ENCODE measurements around the gene ACADS. TPM values are rescaled to one million over a fixed set of nuclear protein-coding genes. Genes with fewer than 3 reads are reported as not detected.

The ACADS gene
- total RNA-seq, 1 experiment from 2014 or later, result 11.0 TPM

- no peak for TF ChIP-seq ARID4B (CRISPR knock-in tag; IDR thresholded peaks at IDR 0.05; ENCODE audit: borderline replicate concordance)
Observed at GRCh38 chr12:120720234-120720986, 5.2 kb upstream of the ACADS start (continued).

- Mint-ChIP-seq H3K36me3 (peaks cover 68% of the 10 kb centered on the region), H3K9me3 (no peaks in the 10 kb centered on the region), H3K4me1 (peaks cover 10% of the 10 kb centered on the region), H3K4me3 (no peak overlapping the region), H3K27ac (no peak overlapping the region), H3K27me3 (ENCODE audit: low read depth) (peaks cover 1% of the 10 kb centered on the region; the same call in 1 of the 2 replicates)
- ATAC-seq (no peak), DNase-seq (ENCODE audit: low spot score) (no peak)
- ChIA-PET POLR2A (no interaction called here), CTCF (no interaction called here)
- TF ChIP-seq TEAD4 (CRISPR knock-in tag; IDR thresholded peaks at IDR 0.05), result no peak
- TF ChIP-seq USF1 (CRISPR knock-in tag; IDR thresholded peaks at IDR 0.05), result no peak
- no peak for TF ChIP-seq NFATC4 (CRISPR knock-in tag; IDR thresholded peaks at IDR 0.05)
- no peak for TF ChIP-seq CREM (CRISPR knock-in tag; IDR thresholded peaks at IDR 0.05)
- no peak for TF ChIP-seq CBFB (CRISPR knock-in tag; IDR thresholded peaks at IDR 0.05; ENCODE audit: low read depth)
- no peak for TF ChIP-seq OVOL2 (CRISPR knock-in tag; IDR thresholded peaks at IDR 0.05; ENCODE audit: borderline replicate concordance)
- no peak for TF ChIP-seq PREB (CRISPR knock-in tag; IDR thresholded peaks at IDR 0.05; ENCODE audit: borderline replicate concordance)
- no peak for TF ChIP-seq IRF2 (CRISPR knock-in tag; IDR thresholded peaks at IDR 0.05; ENCODE audit: borderline replicate concordance, low read depth)
- TF ChIP-seq CTCF (IDR thresholded peaks at IDR 0.05), result no peak
- no peak for TF ChIP-seq FOXP4 (CRISPR knock-in tag; IDR thresholded peaks at IDR 0.05)
- no peak for TF ChIP-seq JAZF1 (CRISPR knock-in tag; IDR thresholded peaks at IDR 0.05)
- TF ChIP-seq EMX1 (CRISPR knock-in tag; IDR thresholded peaks at IDR 0.05), result no peak
- no peak for TF ChIP-seq MYBL2 (CRISPR knock-in tag; IDR thresholded peaks at IDR 0.05)
- no peak for TF ChIP-seq SMAD4 (CRISPR knock-in tag; IDR thresholded peaks at IDR 0.05)
- no peak for TF ChIP-seq ZNF121 (CRISPR knock-in tag; IDR thresholded peaks at IDR 0.05)
- TF ChIP-seq ELF4 (CRISPR knock-in tag; IDR thresholded peaks at IDR 0.05; ENCODE audit: low read depth), result no peak
Observed at GRCh38 chr12:120720987-120721801, 4.4 kb upstream of the ACADS start.

Measured in WTC11 (cell line).